ENCODE measurements around the gene TMEM119. TPM values are rescaled to one million over a fixed set of nuclear protein-coding genes. Genes with fewer than 3 reads are reported as not detected.

The TMEM119 gene
- total and polyA plus RNA-seq, 10 of the 15 experiments (the other 5 are each of a cell fraction or from before 2014, with no cell fraction given) = 0.11 to 0.44 (median 0.19) TPM; not detected in 5

- TF ChIP-seq, protein P1, sequence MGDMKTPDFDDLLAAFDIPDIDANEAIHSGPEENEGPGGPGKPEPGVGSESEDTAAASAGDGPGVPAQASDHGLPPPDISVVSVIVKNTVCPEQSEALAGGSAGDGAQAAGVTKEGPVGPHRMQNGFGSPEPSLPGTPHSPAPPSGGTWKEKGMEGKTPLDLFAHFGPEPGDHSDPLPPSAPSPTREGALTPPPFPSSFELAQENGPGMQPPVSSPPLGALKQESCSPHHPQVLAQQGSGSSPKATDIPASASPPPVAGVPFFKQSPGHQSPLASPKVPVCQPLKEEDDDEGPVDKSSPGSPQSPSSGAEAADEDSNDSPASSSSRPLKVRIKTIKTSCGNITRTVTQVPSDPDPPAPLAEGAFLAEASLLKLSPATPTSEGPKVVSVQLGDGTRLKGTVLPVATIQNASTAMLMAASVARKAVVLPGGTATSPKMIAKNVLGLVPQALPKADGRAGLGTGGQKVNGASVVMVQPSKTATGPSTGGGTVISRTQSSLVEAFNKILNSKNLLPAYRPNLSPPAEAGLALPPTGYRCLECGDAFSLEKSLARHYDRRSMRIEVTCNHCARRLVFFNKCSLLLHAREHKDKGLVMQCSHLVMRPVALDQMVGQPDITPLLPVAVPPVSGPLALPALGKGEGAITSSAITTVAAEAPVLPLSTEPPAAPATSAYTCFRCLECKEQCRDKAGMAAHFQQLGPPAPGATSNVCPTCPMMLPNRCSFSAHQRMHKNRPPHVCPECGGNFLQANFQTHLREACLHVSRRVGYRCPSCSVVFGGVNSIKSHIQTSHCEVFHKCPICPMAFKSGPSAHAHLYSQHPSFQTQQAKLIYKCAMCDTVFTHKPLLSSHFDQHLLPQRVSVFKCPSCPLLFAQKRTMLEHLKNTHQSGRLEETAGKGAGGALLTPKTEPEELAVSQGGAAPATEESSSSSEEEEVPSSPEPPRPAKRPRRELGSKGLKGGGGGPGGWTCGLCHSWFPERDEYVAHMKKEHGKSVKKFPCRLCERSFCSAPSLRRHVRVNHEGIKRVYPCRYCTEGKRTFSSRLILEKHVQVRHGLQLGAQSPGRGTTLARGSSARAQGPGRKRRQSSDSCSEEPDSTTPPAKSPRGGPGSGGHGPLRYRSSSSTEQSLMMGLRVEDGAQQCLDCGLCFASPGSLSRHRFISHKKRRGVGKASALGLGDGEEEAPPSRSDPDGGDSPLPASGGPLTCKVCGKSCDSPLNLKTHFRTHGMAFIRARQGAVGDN (IDR thresholded peaks at IDR 0.05) = peak; percentile 99
- TF ChIP-seq IKZF1 (conservative IDR thresholded peaks at IDR 0.05) (peak; percentile 99), HDAC2 (IDR thresholded peaks at IDR 0.05) (0 out of 2 replicates have a peak, but pooled peaks have one; percentile 55), BRCA1 (IDR thresholded peaks at IDR 0.05; ENCODE audit: low read depth, low read length) (no peak), CHD1 (IDR thresholded peaks at IDR 0.05; ENCODE audit: low read depth, low read length) (peak; percentile 39; the same call in 1 of the 2 replicates), RFX5 (IDR thresholded peaks at IDR 0.05; ENCODE audit: low read depth, low read length) (no peak), RB1 (IDR thresholded peaks at IDR 0.05; ENCODE audit: borderline replicate concordance) (peak; percentile 61; the same call in 1 of the 2 replicates), EGR1 (IDR thresholded peaks at IDR 0.05; ENCODE audit: borderline replicate concordance in 1 of 2, low read depth in 2 of 2, low read length in 2 of 2) (peak in 1 of 2 experiments; percentile 66; a peak in 1 of 3 replicates)
Observed at GRCh38 chr12:108633534-108634248, 35.8 kb upstream of the TMEM119 start, which contains the start of gene SELPLG (continued).

All from GM12878 (cell line).